GM12878 (cell line): ENCODE data around the gene SLC25A20. TPM values are rescaled to one million over a fixed set of nuclear protein-coding genes. Genes with fewer than 3 reads are reported as not detected.

Experiments used
- ATAC-seq: fragments of 200-7000 bp; cut with Tn5 transposase; 3 replicates; pipeline ENCODE4 v1.9.1; 2020; ENCODE audit warnings: mild to moderate bottlenecking, moderate library complexity
- BruUV-seq: library from RNA; stranded (reverse); fragments of 400-500 nt; replicated peaks from 2 replicates; lab custom pipeline; 2021; lab: Mats Ljungman, UMichigan
- CTCF ChIA-PET: fragments of 300-600 bp; sonication (Branson Sonifier 250); formaldehyde crosslinking; extraction: SDS; loops from one replicate; lab custom pipeline; 2021; ENCODE audit warnings: inconsistent platforms; lab: Yijun Ruan, JAX
- POLR2A ChIA-PET: fragments of 350-600 bp; formaldehyde crosslinking; extraction: SDS; loops from one replicate; lab custom pipeline; 2021; ENCODE audit warnings: inconsistent platforms; lab: Charles Lee
- RAD21 ChIA-PET: fragments of 300-600 bp; sonication (Branson Sonifier 250); formaldehyde crosslinking; loops from one replicate; lab custom pipeline; 2023; ENCODE audit warnings: antibody characterized with exemption; ENCODE audit not compliant: unreplicated experiment; lab: Charles Lee
- SMC1A ChIA-PET: fragments of 300-600 bp; sonication (Branson Sonifier 250); formaldehyde crosslinking; loops from one replicate; lab custom pipeline; 2023; ENCODE audit not compliant: unreplicated experiment, uncharacterized antibody; lab: Charles Lee
- DNase-seq: peaks from one replicate; pipeline ENCODE4 v3.0.0-alpha.2; 2011; ENCODE audit warnings: low read depth, low spot score
- FAIRE-seq: peaks from 3 replicates; lab custom pipeline; 2011; peaks lifted over from hg19 to GRCh38; lab: Jason Lieb, UNC
- H2AFZ ChIP-seq: 2 replicates; pipeline ENCODE4 v1.6.0; 2011; ENCODE audit warnings: low read depth, low read length, control low read depth; ENCODE audit not compliant: control insufficient read depth
- H3K27ac ChIP-seq: 2 replicates; pipeline ENCODE4 v1.5.1; 2011; ENCODE audit warnings: control low read depth; ENCODE audit not compliant: control insufficient read depth, insufficient read depth
- H3K27me3 ChIP-seq, 2 experiments: replicated peaks in 1 of 2; 2 replicates each; pipeline versions ENCODE4 v1.6.0 to v1.6.1; 2011; ENCODE audit warnings: low read length in 1 of 2; ENCODE audit not compliant: control insufficient read depth in 2 of 2, insufficient read depth in 2 of 2
- H3K36me3 ChIP-seq, 2 experiments: 2 replicates each; pipeline ENCODE4 v1.5.1; 2011; ENCODE audit warnings: low read length in 1 of 2; ENCODE audit not compliant: control insufficient read depth in 2 of 2, insufficient read depth in 2 of 2
- H3K4me1 ChIP-seq: 2 replicates; pipeline ENCODE4 v1.6.1; 2011; ENCODE audit warnings: mild to moderate bottlenecking, low read length, moderate library complexity, mixed read lengths; ENCODE audit not compliant: control insufficient read depth, insufficient read depth
- H3K4me2 ChIP-seq: 2 replicates; pipeline ENCODE4 v1.6.0; 2011; ENCODE audit warnings: control low read depth; ENCODE audit not compliant: control insufficient read depth, insufficient read depth
- H3K4me3 ChIP-seq: fragments of 200-600 bp; sonication (generic); 2 replicates; pipeline ENCODE4 v1.5.1; 2016
- H3K79me2 ChIP-seq: 2 replicates; pipeline ENCODE4 v1.6.0; 2011; ENCODE audit warnings: low read length; ENCODE audit not compliant: control insufficient read depth, insufficient read depth
- H3K9ac ChIP-seq: 2 replicates; pipeline ENCODE4 v1.8.0; 2011; ENCODE audit warnings: low read length, control low read depth, mixed read lengths; ENCODE audit not compliant: control insufficient read depth, insufficient read depth
- H3K9me3 ChIP-seq: replicated peaks from 3 replicates; pipeline ENCODE4 v1.5.1; 2011; ENCODE audit warnings: mild to moderate bottlenecking, low read length; ENCODE audit not compliant: control insufficient read depth, insufficient read depth
- H4K20me1 ChIP-seq: 2 replicates; pipeline ENCODE4 v1.6.0; 2011; ENCODE audit not compliant: control insufficient read depth, insufficient read depth
- CBFB ChIP-seq: IDR thresholded peaks from 2 replicates; pipeline ENCODE4 v1.6.1; 2016; ENCODE audit warnings: antibody characterized with exemption, low read depth
- JUND ChIP-seq: IDR thresholded peaks from 2 replicates; pipeline ENCODE4 v1.6.1; 2012; ENCODE audit warnings: low read depth, mild to moderate bottlenecking, low read length, improper control_type of control experiment, moderate library complexity
- LARP7 ChIP-seq: fragments of 450-650 bp; IDR thresholded peaks from 2 replicates; pipeline ENCODE4 v1.6.1; 2017; ENCODE audit warnings: mild to moderate bottlenecking
- MXI1 ChIP-seq: fragments of 150-350 bp; IDR thresholded peaks from 2 replicates; pipeline ENCODE4 v1.6.1; 2011; ENCODE audit warnings: low read depth, mild to moderate bottlenecking, inconsistent platforms, low read length, improper control_type of control experiment
- RBBP5 ChIP-seq: fragments of 200-600 bp; sonication (generic); conservative IDR thresholded peaks from 2 replicates; pipeline ENCODE4 v1.6.1; 2016
- SIN3A ChIP-seq: IDR thresholded peaks from 2 replicates; pipeline ENCODE4 v1.6.1; 2012; ENCODE audit warnings: low read depth, low read length, improper control_type of control experiment
- SMAD1 ChIP-seq: fragments of 450-650 bp; IDR thresholded peaks from 2 replicates; pipeline ENCODE4 v1.6.1; 2018; ENCODE audit warnings: mild to moderate bottlenecking, low read depth; ENCODE audit not compliant: partially characterized antibody
- WGBS: methylation state at CpG from one replicate; pipeline ENCODE4 v1.1.6; 2016; ENCODE audit warnings: low lambda C conversion rate; ENCODE audit not compliant: insufficient replicate concordance, insufficient coverage; ENCODE audit errors: missing lambda C conversion rate; 5-methylcytosine and 5-hydroxymethylcytosine counted together
- in situ Hi-C: fragments of 300-500 bp; cut with MboI; formaldehyde crosslinking; loops from 9 replicates; pipeline ENCODE4 v1.14.3; 2018; ENCODE audit warnings: mixed read lengths
- intact Hi-C: fragments of 100-400 bp; cut with micrococcal nuclease; formaldehyde crosslinking; loops from one replicate; pipeline ENCODE4 v1.14.2; 2022; ENCODE audit not compliant: unreplicated experiment
- polyA plus RNA-seq, 11 experiments: library from polyadenylated mRNA; depleted of rRNA in 4 of 11; unstranded in 6 of 11; stranded (reverse) in 5 of 11; fragments of >200 nt; fragmentation: Nextera tagmentation in 4 of 11; fragmentation: Illumina TruSeq in 1 of 11; extraction: Ambion mirVana in 4 of 11; extraction: Trizol in 1 of 11; gene quantifications; 1 replicate in 1 of 11; 2 replicates in 10 of 11; pipeline versions ENCODE4 v1.2.1 to v1.2.3, GENCODE V29; 2011 to 2016; ENCODE audit warnings: inconsistent platforms in 2 of 11, missing spikeins in 2 of 11, low read depth in 1 of 11
- total RNA-seq, 4 experiments: library from RNA; depleted of rRNA in 3 of 4; stranded (reverse); fragments of >200 nt in 3 of 4; fragmentation: Illumina TruSeq in 1 of 4; extraction: Trizol in 1 of 4; gene quantifications; 2 replicates each; pipeline versions ENCODE4 v1.2.1 to v1.2.3, GENCODE V29; 2013 to 2021
- TF ChIP-seq, protein P1 (sequence below): IDR thresholded peaks from 2 replicates; pipeline ENCODE4 v1.6.1; 2012; ENCODE audit warnings: improper control_type of control experiment, low read depth, low read length; ENCODE audit not compliant: insufficient replicate concordance
- TF ChIP-seq, protein P2 (sequence below): fragments of 450-650 bp; IDR thresholded peaks from 2 replicates; pipeline ENCODE4 v1.6.1; 2017; ENCODE audit warnings: mild to moderate bottlenecking, moderate library complexity

The SLC25A20 gene
- total and polyA plus RNA-seq, 10 of the 15 experiments (the other 5 are each of a cell fraction or from before 2014, with no cell fraction given), result 12.9 to 38.6 (median 22.1) TPM

DNA sequence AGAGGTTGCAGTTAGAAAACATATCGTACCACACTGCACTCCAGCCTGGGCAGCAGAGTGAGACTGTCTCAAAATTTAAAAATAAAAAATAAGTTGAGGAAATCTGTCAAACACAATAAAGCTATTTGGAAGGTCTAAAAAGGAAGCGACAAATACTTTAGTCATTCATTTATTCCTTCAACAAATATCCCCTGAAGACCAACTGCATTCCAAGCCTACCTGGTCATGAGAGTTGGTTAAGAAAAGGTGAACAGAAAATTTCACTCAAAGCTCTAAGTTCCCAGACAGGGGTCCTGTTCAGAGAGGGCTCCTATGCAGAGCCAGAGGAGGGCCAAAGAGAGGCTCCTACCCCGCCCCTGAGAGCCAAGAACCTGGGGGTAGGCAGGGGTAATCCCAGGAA lies 35.6 kb downstream of the SLC25A20 start:
- Histone ChIP-seq H3K4me2 (no peak overlapping the region), H3K27me3 (no peaks in the 10 kb centered on the region), H4K20me1 (no peaks in the 10 kb centered on the region), H3K9me3 (no peaks in the 10 kb centered on the region), H3K9ac (no peak overlapping the region), H3K4me3 (no peak overlapping the region), H3K4me1 (no peaks in the 10 kb centered on the region), H3K36me3 (peaks cover 0 to 2% of the 10 kb centered on the region in 2 experiments; a peak in 2 of 4 replicates), H3K79me2 (no peaks in the 10 kb centered on the region), H3K27ac (no peak overlapping the region), H2AFZ (no peak overlapping the region)
- in situ Hi-C loops, result no loop called here
- SMC1A ChIA-PET, result no interaction called here
- intact Hi-C loops, result no loop called here
- 77% methylated on average over 3 of the region's 3 CpGs for WGBS
- RAD21 ChIA-PET, result no interaction called here
- ATAC-seq (no peak), FAIRE-seq (no peak), DNase-seq (no peak)
- no TSS peak for BruUV-seq
- no peak for TF ChIP-seq CBFB
- no peak for TF ChIP-seq MXI1
- POLR2A ChIA-PET, result no interaction called here
- CTCF ChIA-PET, result interaction anchor here (0.6 kb wide), 1 partner anchor 890 kb away, joined by 3 read pairs; no protein-coding TSS in a partner anchor

DNA sequence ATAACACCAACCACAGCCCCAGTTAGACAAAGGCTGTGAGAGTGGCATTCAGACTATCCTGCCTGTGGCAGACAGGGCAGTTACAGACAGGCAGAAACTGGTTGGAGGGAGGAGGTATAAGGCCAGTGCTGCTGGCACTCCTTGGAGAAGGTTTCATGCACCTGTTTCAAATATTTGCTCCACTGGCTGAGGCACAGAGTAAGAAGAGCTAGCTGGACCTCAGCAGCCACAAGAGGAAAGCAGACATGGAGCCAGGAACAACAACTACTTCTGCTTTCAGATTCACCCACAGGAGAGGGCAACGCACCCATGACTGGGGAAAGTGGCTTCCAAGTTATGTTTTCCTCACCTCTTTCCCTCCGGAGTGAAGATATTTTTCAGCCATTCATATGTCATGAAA lies 39.5 kb downstream of the SLC25A20 start:
- ChIA-PET RAD21 (no interaction called here), SMC1A (no interaction called here), POLR2A (no interaction called here), CTCF (no interaction called here)
- WGBS, result 88% methylated on average over 2 of the region's 2 CpGs
- H3K27ac ChIP-seq, result no peak overlapping the region
- no peaks in the 10 kb centered on the region for H3K79me2 ChIP-seq
- no peaks in the 10 kb centered on the region for H4K20me1 ChIP-seq
- peaks cover 0 to 2% of the 10 kb centered on the region in 2 experiments; a peak in 2 of 4 replicates for H3K36me3 ChIP-seq
- H3K4me2 ChIP-seq, result no peak overlapping the region
- H3K4me3 ChIP-seq, result no peak overlapping the region
- BruUV-seq, result no TSS peak
- in situ Hi-C loops (no loop called here), intact Hi-C loops (no loop called here)
- H2AFZ ChIP-seq, result no peak overlapping the region
- H3K9me3 ChIP-seq, result no peaks in the 10 kb centered on the region
- ATAC-seq (no peak), FAIRE-seq (no peak), DNase-seq (no peak)
- no peak overlapping the region for H3K9ac ChIP-seq
- H3K4me1 ChIP-seq, result no peaks in the 10 kb centered on the region
- H3K27me3 ChIP-seq, result no peaks in the 10 kb centered on the region
- TF ChIP-seq, protein P1, sequence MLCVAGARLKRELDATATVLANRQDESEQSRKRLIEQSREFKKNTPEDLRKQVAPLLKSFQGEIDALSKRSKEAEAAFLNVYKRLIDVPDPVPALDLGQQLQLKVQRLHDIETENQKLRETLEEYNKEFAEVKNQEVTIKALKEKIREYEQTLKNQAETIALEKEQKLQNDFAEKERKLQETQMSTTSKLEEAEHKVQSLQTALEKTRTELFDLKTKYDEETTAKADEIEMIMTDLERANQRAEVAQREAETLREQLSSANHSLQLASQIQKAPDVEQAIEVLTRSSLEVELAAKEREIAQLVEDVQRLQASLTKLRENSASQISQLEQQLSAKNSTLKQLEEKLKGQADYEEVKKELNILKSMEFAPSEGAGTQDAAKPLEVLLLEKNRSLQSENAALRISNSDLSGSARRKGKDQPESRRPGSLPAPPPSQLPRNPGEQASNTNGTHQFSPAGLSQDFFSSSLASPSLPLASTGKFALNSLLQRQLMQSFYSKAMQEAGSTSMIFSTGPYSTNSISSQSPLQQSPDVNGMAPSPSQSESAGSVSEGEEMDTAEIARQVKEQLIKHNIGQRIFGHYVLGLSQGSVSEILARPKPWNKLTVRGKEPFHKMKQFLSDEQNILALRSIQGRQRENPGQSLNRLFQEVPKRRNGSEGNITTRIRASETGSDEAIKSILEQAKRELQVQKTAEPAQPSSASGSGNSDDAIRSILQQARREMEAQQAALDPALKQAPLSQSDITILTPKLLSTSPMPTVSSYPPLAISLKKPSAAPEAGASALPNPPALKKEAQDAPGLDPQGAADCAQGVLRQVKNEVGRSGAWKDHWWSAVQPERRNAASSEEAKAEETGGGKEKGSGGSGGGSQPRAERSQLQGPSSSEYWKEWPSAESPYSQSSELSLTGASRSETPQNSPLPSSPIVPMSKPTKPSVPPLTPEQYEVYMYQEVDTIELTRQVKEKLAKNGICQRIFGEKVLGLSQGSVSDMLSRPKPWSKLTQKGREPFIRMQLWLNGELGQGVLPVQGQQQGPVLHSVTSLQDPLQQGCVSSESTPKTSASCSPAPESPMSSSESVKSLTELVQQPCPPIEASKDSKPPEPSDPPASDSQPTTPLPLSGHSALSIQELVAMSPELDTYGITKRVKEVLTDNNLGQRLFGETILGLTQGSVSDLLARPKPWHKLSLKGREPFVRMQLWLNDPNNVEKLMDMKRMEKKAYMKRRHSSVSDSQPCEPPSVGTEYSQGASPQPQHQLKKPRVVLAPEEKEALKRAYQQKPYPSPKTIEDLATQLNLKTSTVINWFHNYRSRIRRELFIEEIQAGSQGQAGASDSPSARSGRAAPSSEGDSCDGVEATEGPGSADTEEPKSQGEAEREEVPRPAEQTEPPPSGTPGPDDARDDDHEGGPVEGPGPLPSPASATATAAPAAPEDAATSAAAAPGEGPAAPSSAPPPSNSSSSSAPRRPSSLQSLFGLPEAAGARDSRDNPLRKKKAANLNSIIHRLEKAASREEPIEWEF, result no peak
- TF ChIP-seq SIN3A, result no peak
- TF ChIP-seq, protein P2, sequence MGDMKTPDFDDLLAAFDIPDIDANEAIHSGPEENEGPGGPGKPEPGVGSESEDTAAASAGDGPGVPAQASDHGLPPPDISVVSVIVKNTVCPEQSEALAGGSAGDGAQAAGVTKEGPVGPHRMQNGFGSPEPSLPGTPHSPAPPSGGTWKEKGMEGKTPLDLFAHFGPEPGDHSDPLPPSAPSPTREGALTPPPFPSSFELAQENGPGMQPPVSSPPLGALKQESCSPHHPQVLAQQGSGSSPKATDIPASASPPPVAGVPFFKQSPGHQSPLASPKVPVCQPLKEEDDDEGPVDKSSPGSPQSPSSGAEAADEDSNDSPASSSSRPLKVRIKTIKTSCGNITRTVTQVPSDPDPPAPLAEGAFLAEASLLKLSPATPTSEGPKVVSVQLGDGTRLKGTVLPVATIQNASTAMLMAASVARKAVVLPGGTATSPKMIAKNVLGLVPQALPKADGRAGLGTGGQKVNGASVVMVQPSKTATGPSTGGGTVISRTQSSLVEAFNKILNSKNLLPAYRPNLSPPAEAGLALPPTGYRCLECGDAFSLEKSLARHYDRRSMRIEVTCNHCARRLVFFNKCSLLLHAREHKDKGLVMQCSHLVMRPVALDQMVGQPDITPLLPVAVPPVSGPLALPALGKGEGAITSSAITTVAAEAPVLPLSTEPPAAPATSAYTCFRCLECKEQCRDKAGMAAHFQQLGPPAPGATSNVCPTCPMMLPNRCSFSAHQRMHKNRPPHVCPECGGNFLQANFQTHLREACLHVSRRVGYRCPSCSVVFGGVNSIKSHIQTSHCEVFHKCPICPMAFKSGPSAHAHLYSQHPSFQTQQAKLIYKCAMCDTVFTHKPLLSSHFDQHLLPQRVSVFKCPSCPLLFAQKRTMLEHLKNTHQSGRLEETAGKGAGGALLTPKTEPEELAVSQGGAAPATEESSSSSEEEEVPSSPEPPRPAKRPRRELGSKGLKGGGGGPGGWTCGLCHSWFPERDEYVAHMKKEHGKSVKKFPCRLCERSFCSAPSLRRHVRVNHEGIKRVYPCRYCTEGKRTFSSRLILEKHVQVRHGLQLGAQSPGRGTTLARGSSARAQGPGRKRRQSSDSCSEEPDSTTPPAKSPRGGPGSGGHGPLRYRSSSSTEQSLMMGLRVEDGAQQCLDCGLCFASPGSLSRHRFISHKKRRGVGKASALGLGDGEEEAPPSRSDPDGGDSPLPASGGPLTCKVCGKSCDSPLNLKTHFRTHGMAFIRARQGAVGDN, result no peak
- TF ChIP-seq JUND, result no peak
- no peak for TF ChIP-seq LARP7
- no peak for TF ChIP-seq SMAD1
- TF ChIP-seq RBBP5, result no peak
